Measurements from ENCODE around the gene CPE.
"Not testable (repeated sequence)": the region's sequence is repeated elsewhere in the genome, so short reads cannot be mapped to it uniquely, and the experiment has no call there.

Gene CPE

GRCh38 chr4:165477799-165478198, 99.0 kb downstream of the CPE start:
- peaks cover 26% of the 10 kb centered on the region for H3K9me3 ChIP-seq (ENCODE audit: control insufficient read depth, low read length)
- H3K4me3 ChIP-seq (ENCODE audit: extremely low read depth, insufficient read depth, low read length, poor library complexity, severe bottlenecking): no peak overlapping the region
- H3K27ac ChIP-seq (ENCODE audit: low read depth, low read length, severe bottlenecking): no peak overlapping the region
- peaks cover 16% of the 10 kb centered on the region for H3K36me3 ChIP-seq (ENCODE audit: control insufficient read depth, insufficient read depth, low read length)
- 76 to 83% methylated on average over 4 of the region's 4 CpGs for WGBS, 2 experiments (ENCODE audit: insufficient coverage in 2 of 2)
- H3K4me1 ChIP-seq (ENCODE audit: control insufficient read depth, insufficient read depth, low read length, poor library complexity, severe bottlenecking): no peaks in the 10 kb centered on the region

GRCh38 chr4:165478260-165478659, 99.5 kb downstream of the CPE start:
- Histone ChIP-seq H3K27ac (ENCODE audit: low read depth, low read length, severe bottlenecking) (no peak overlapping the region), H3K4me3 (ENCODE audit: extremely low read depth, insufficient read depth, low read length, poor library complexity, severe bottlenecking) (no peak overlapping the region), H3K4me1 (ENCODE audit: control insufficient read depth, insufficient read depth, low read length, poor library complexity, severe bottlenecking) (no peaks in the 10 kb centered on the region), H3K36me3 (ENCODE audit: control insufficient read depth, insufficient read depth, low read length) (peaks cover 16% of the 10 kb centered on the region), H3K9me3 (ENCODE audit: control insufficient read depth, low read length) (peaks cover 24% of the 10 kb centered on the region)
- no CpG with 5 or more reads among the region's 1 CpG for whole genome bisulfite sequencing, 2 experiments (ENCODE audit: insufficient coverage in 2 of 2)

GRCh38 chr4:165481053-165481835, 102.4 kb downstream of the CPE start:
- H3K4me3 ChIP-seq (ENCODE audit: extremely low read depth, insufficient read depth, low read length, poor library complexity, severe bottlenecking): no peak overlapping the region
- peaks cover 3% of the 10 kb centered on the region for H3K36me3 ChIP-seq (ENCODE audit: control insufficient read depth, insufficient read depth, low read length)
- WGBS, 2 experiments (ENCODE audit: insufficient coverage in 2 of 2): no CpG with 5 or more reads among the region's 3 CpGs

GRCh38 chr4:165489786-165490185, 111.0 kb downstream of the CPE start:
- Histone ChIP-seq H3K27ac (ENCODE audit: low read depth, low read length, severe bottlenecking) (no peak overlapping the region), H3K4me3 (ENCODE audit: extremely low read depth, insufficient read depth, low read length, poor library complexity, severe bottlenecking) (no peak overlapping the region), H3K4me1 (ENCODE audit: control insufficient read depth, insufficient read depth, low read length, poor library complexity, severe bottlenecking) (no peaks in the 10 kb centered on the region), H3K36me3 (ENCODE audit: control insufficient read depth, insufficient read depth, low read length) (no peaks in the 10 kb centered on the region), H3K9me3 (ENCODE audit: control insufficient read depth, low read length) (no peaks in the 10 kb centered on the region)
- WGBS, 2 experiments (ENCODE audit: insufficient coverage in 2 of 2): no CpG with 5 or more reads among the region's 1 CpG

More at GRCh38 chr4:165481053-165481835, 102.4 kb downstream of the CPE start:
- Histone ChIP-seq H3K27ac (ENCODE audit: low read depth, low read length, severe bottlenecking) (no peak overlapping the region), H3K4me1 (ENCODE audit: control insufficient read depth, insufficient read depth, low read length, poor library complexity, severe bottlenecking) (no peaks in the 10 kb centered on the region), H3K9me3 (ENCODE audit: control insufficient read depth, low read length) (no peaks in the 10 kb centered on the region)

GRCh38 chr4:165492583-165492982, 113.8 kb downstream of the CPE start:
- 75 to 79% methylated on average over 6 of the region's 6 CpGs for WGBS, 2 experiments (ENCODE audit: insufficient coverage in 2 of 2)
- H3K4me1 ChIP-seq (ENCODE audit: control insufficient read depth, insufficient read depth, low read length, poor library complexity, severe bottlenecking); H3K9me3 ChIP-seq (ENCODE audit: control insufficient read depth, low read length); H3K27ac ChIP-seq (ENCODE audit: low read depth, low read length, severe bottlenecking); H3K36me3 ChIP-seq (ENCODE audit: control insufficient read depth, insufficient read depth, low read length); H3K4me3 ChIP-seq (ENCODE audit: extremely low read depth, insufficient read depth, low read length, poor library complexity, severe bottlenecking): not testable (repeated sequence)

GRCh38 chr4:165493359-165493758, 114.6 kb downstream of the CPE start:
- H3K4me3 ChIP-seq (ENCODE audit: extremely low read depth, insufficient read depth, low read length, poor library complexity, severe bottlenecking): no peak overlapping the region
- WGBS, 2 experiments (ENCODE audit: insufficient coverage in 2 of 2): 8 to 9% methylated on average over 12 of the region's 18 CpGs
- H3K9me3 ChIP-seq (ENCODE audit: control insufficient read depth, low read length): no peaks in the 10 kb centered on the region
- H3K27ac ChIP-seq (ENCODE audit: low read depth, low read length, severe bottlenecking): no peak overlapping the region
- H3K36me3 ChIP-seq (ENCODE audit: control insufficient read depth, insufficient read depth, low read length): no peaks in the 10 kb centered on the region
- no peaks in the 10 kb centered on the region for H3K4me1 ChIP-seq (ENCODE audit: control insufficient read depth, insufficient read depth, low read length, poor library complexity, severe bottlenecking)

GRCh38 chr4:165502916-165503907, 124.4 kb downstream of the CPE start:
- H3K9me3 ChIP-seq (ENCODE audit: control insufficient read depth, low read length): no peaks in the 10 kb centered on the region
- no peaks in the 10 kb centered on the region for H3K36me3 ChIP-seq (ENCODE audit: control insufficient read depth, insufficient read depth, low read length)
- WGBS, 2 experiments (ENCODE audit: insufficient coverage in 2 of 2): 78 to 90% methylated on average over 2 to 4 of the region's 7 CpGs
- peaks cover 4% of the 10 kb centered on the region for H3K4me1 ChIP-seq (ENCODE audit: control insufficient read depth, insufficient read depth, low read length, poor library complexity, severe bottlenecking)
- H3K4me3 ChIP-seq (ENCODE audit: extremely low read depth, insufficient read depth, low read length, poor library complexity, severe bottlenecking): no peak overlapping the region
- no peak overlapping the region for H3K27ac ChIP-seq (ENCODE audit: low read depth, low read length, severe bottlenecking)

- Histone ChIP-seq H3K27ac (ENCODE audit: low read depth, low read length, severe bottlenecking) (no peak overlapping the region), H3K36me3 (ENCODE audit: control insufficient read depth, insufficient read depth, low read length) (no peaks in the 10 kb centered on the region), H3K4me3 (ENCODE audit: extremely low read depth, insufficient read depth, low read length, poor library complexity, severe bottlenecking) (no peak overlapping the region), H3K9me3 (ENCODE audit: control insufficient read depth, low read length) (no peaks in the 10 kb centered on the region), H3K4me1 (ENCODE audit: control insufficient read depth, insufficient read depth, low read length, poor library complexity, severe bottlenecking) (peaks cover 4% of the 10 kb centered on the region)
- WGBS, 2 experiments (ENCODE audit: insufficient coverage in 2 of 2): 86 to 100% methylated on average over 1 to 2 of the region's 3 CpGs
These were observed 125.4 kb downstream of the CPE start for GRCh38 chr4:165504184-165504583.

GRCh38 chr4:165505958-165506837, 127.4 kb downstream of the CPE start:
- Histone ChIP-seq H3K36me3 (ENCODE audit: control insufficient read depth, insufficient read depth, low read length) (no peaks in the 10 kb centered on the region), H3K4me1 (ENCODE audit: control insufficient read depth, insufficient read depth, low read length, poor library complexity, severe bottlenecking) (peaks cover 4% of the 10 kb centered on the region), H3K4me3 (ENCODE audit: extremely low read depth, insufficient read depth, low read length, poor library complexity, severe bottlenecking) (no peak overlapping the region), H3K27ac (ENCODE audit: low read depth, low read length, severe bottlenecking) (no peak overlapping the region), H3K9me3 (ENCODE audit: control insufficient read depth, low read length) (no peaks in the 10 kb centered on the region)
- 88 to 92% methylated on average over 2 to 4 of the region's 7 CpGs for WGBS, 2 experiments (ENCODE audit: insufficient coverage in 2 of 2)

GRCh38 chr4:165506849-165507248, 128.0 kb downstream of the CPE start:
- Histone ChIP-seq H3K36me3 (ENCODE audit: control insufficient read depth, insufficient read depth, low read length) (no peaks in the 10 kb centered on the region), H3K9me3 (ENCODE audit: control insufficient read depth, low read length) (no peaks in the 10 kb centered on the region), H3K4me3 (ENCODE audit: extremely low read depth, insufficient read depth, low read length, poor library complexity, severe bottlenecking) (no peak overlapping the region), H3K27ac (ENCODE audit: low read depth, low read length, severe bottlenecking) (no peak overlapping the region), H3K4me1 (ENCODE audit: control insufficient read depth, insufficient read depth, low read length, poor library complexity, severe bottlenecking) (peaks cover 4% of the 10 kb centered on the region)
- no CpG with 5 or more reads among the region's 2 CpGs for WGBS, 2 experiments (ENCODE audit: insufficient coverage in 2 of 2)
